Loucy (cell line): ENCODE results near the gene SSBP3.
"Not testable (repeated sequence)": the region's sequence is repeated elsewhere in the genome, so short reads cannot be mapped to it uniquely, and the experiment has no call there.

Experiments
- H2AFZ ChIP-seq: fragments of 200-600 bp; sonication (generic); 2 replicates; pipeline ENCODE4 v1.6.0; 2016; ENCODE audit warnings: antibody characterized with exemption, mild to moderate bottlenecking, low read length, moderate library complexity
- H3F3A ChIP-seq: fragments of 200-600 bp; 2 replicates; pipeline ENCODE4 v1.6.0; 2016; ENCODE audit warnings: antibody characterized with exemption, low read depth, mild to moderate bottlenecking
- H3K27me3 ChIP-seq: fragments of 200-600 bp; sonication (generic); 2 replicates; pipeline ENCODE4 v1.6.1; 2014; ENCODE audit warnings: low read length, mild to moderate bottlenecking; ENCODE audit not compliant: insufficient read depth, poor library complexity, severe bottlenecking
- H3K36me3 ChIP-seq: fragments of 200-600 bp; sonication (generic); 2 replicates; pipeline ENCODE4 v1.6.1; 2016; ENCODE audit warnings: low read length; ENCODE audit not compliant: insufficient read depth
- H3K4me1 ChIP-seq: fragments of 200-600 bp; sonication (generic); 2 replicates; pipeline ENCODE4 v1.5.1; 2014; ENCODE audit warnings: low read length, mild to moderate bottlenecking; ENCODE audit not compliant: insufficient read depth, poor library complexity, severe bottlenecking
- H3K4me2 ChIP-seq: fragments of 200-600 bp; sonication (generic); 2 replicates; pipeline ENCODE4 v1.6.0; 2014; ENCODE audit warnings: antibody characterized with exemption, low read length, low read depth, mild to moderate bottlenecking; ENCODE audit not compliant: poor library complexity, severe bottlenecking
- H3K4me3 ChIP-seq: fragments of 200-600 bp; sonication (generic); 2 replicates; pipeline ENCODE4 v1.5.1; 2014; ENCODE audit warnings: low read length, mild to moderate bottlenecking, mixed read lengths; ENCODE audit not compliant: poor library complexity, severe bottlenecking
- H3K79me2 ChIP-seq: fragments of 200-600 bp; sonication (generic); 2 replicates; pipeline ENCODE4 v1.6.1; 2014; ENCODE audit warnings: low read length; ENCODE audit not compliant: insufficient read depth
- H3K9ac ChIP-seq: fragments of 200-600 bp; sonication (generic); 2 replicates; pipeline ENCODE4 v1.6.0; 2014; ENCODE audit warnings: mild to moderate bottlenecking, low read depth, low read length, moderate library complexity; ENCODE audit not compliant: poor library complexity, severe bottlenecking
- H3K9me2 ChIP-seq: fragments of 200-600 bp; sonication (generic); replicated peaks from 2 replicates; pipeline ENCODE4 v1.6.1; 2016; ENCODE audit warnings: low read depth, low read length, mixed read lengths
- H3K9me3 ChIP-seq: fragments of 200-600 bp; sonication (generic); 2 replicates; pipeline ENCODE4 v1.6.1; 2014; ENCODE audit warnings: mild to moderate bottlenecking, antibody characterized with exemption, low read length, low read depth; ENCODE audit not compliant: insufficient read depth
- H4K20me1 ChIP-seq: fragments of 200-600 bp; sonication (generic); 2 replicates; pipeline ENCODE4 v1.6.0; 2014; ENCODE audit warnings: antibody characterized with exemption, low read length, mild to moderate bottlenecking; ENCODE audit not compliant: insufficient read depth, poor library complexity, severe bottlenecking
- CTCF ChIP-seq: fragments of 200-600 bp; sonication (generic); conservative IDR thresholded peaks from 2 replicates; pipeline ENCODE4 v1.5.1; 2014; ENCODE audit warnings: mild to moderate bottlenecking, antibody characterized with exemption, low read length
- EZH2phosphoT487 ChIP-seq: fragments of 200-600 bp; IDR thresholded peaks from 2 replicates; pipeline ENCODE4 v1.6.1; 2018; ENCODE audit warnings: antibody characterized with exemption, mild to moderate bottlenecking, moderate library complexity, borderline replicate concordance

Gene SSBP3

GRCh38 chr1:54215523-54215922 lies 190.7 kb downstream of the SSBP3 start:
- no peaks in the 10 kb centered on the region for H3K27me3 ChIP-seq
- H3K4me2 ChIP-seq = no peak overlapping the region
- peaks cover 91% of the 10 kb centered on the region; the same call in 1 of the 2 replicates for H3K36me3 ChIP-seq
- H3K4me3 ChIP-seq = no peak overlapping the region
- no peaks in the 10 kb centered on the region for H3K4me1 ChIP-seq
- H3K79me2 ChIP-seq = no peaks in the 10 kb centered on the region
- no peak overlapping the region for H3K9ac ChIP-seq
- no peak overlapping the region for H2AFZ ChIP-seq
- no peaks in the 10 kb centered on the region for H3K9me2 ChIP-seq
- no peak for TF ChIP-seq EZH2phosphoT487
- no peak for TF ChIP-seq CTCF
- H3F3A ChIP-seq = no peaks in the 10 kb centered on the region
- no peaks in the 10 kb centered on the region for H3K9me3 ChIP-seq
- H4K20me1 ChIP-seq = no peaks in the 10 kb centered on the region

DNA sequence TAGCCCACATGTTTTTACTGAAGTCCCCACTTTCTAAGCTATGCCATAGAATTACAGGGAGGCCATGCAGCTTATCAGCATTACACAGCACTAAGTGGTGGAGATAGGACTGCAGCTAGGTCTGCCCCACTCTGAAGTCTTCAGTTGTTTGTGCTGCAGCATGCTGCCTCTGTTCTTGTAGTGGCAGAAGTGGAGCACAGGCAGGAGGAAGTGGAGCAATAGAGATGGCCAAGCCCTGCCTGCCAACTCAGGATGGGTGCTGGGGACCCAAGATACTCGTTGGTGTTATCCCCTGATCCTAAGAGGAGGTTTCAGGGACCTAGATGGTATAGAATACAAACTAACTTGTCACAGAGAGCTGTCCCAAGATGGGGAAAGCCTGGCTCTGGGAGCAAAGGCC lies 193.3 kb downstream of the SSBP3 start:
- Histone ChIP-seq H3K9me2 (no peaks in the 10 kb centered on the region), H3K4me2 (no peak overlapping the region), H3K4me3 (no peak overlapping the region), H3K4me1 (no peaks in the 10 kb centered on the region), H3K79me2 (no peaks in the 10 kb centered on the region), H2AFZ (no peak overlapping the region), H3K9ac (no peak overlapping the region), H4K20me1 (no peaks in the 10 kb centered on the region), H3F3A (no peaks in the 10 kb centered on the region), H3K27me3 (no peaks in the 10 kb centered on the region), H3K36me3 (peaks cover 77% of the 10 kb centered on the region; the same call in 1 of the 2 replicates), H3K9me3 (no peaks in the 10 kb centered on the region)
- no peak for TF ChIP-seq EZH2phosphoT487
- no peak for TF ChIP-seq CTCF

GRCh38 chr1:54207896-54208295 lies 198.3 kb downstream of the SSBP3 start:
- not testable (repeated sequence) for H4K20me1 ChIP-seq, H3K9ac ChIP-seq, H3K4me1 ChIP-seq, H3K79me2 ChIP-seq, H3K27me3 ChIP-seq, H2AFZ ChIP-seq, H3K4me3 ChIP-seq, H3F3A ChIP-seq, H3K9me3 ChIP-seq, H3K9me2 ChIP-seq, H3K4me2 ChIP-seq
- peaks cover 56% of the 10 kb centered on the region; the same call in 1 of the 2 replicates for H3K36me3 ChIP-seq

GRCh38 chr1:54207287-54207686 lies 198.9 kb downstream of the SSBP3 start:
- Histone ChIP-seq H3K36me3 (peaks cover 49% of the 10 kb centered on the region; the same call in 1 of the 2 replicates), H3K4me1 (peaks cover 5% of the 10 kb centered on the region), H3K4me2 (no peak overlapping the region), H3K4me3 (no peak overlapping the region), H3K9me3 (no peaks in the 10 kb centered on the region), H2AFZ (no peak overlapping the region), H3K9ac (no peak overlapping the region), H3F3A (no peaks in the 10 kb centered on the region), H3K9me2 (no peaks in the 10 kb centered on the region), H3K27me3 (no peaks in the 10 kb centered on the region), H3K79me2 (peaks cover 9% of the 10 kb centered on the region), H4K20me1 (no peaks in the 10 kb centered on the region)
- no peak for TF ChIP-seq EZH2phosphoT487
- no peak for TF ChIP-seq CTCF
